Activated CD4-positive, alpha-beta T cell treated with anti-CD3 and anti-CD28 coated beads for 36 hours (primary cell): ENCODE results near the gene MYH6. TPM values are rescaled to one million over a fixed set of nuclear protein-coding genes. Genes with fewer than 3 reads are reported as not detected.

Source experiments
- ATAC-seq: fragments of 200-7000 bp; cut with Tn5 transposase; one replicate; pipeline ENCODE4 v1.10.0; 2021; ENCODE audit warnings: mild to moderate bottlenecking, moderate library complexity
- CTCF ChIA-PET: fragments of 350-600 bp; sonication (Branson Sonifier 250); formaldehyde crosslinking; loops from one replicate; lab custom pipeline; 2021; ENCODE audit warnings: antibody characterized with exemption; lab: Charles Lee
- POLR2A ChIA-PET: fragments of 350-600 bp; sonication (Branson Sonifier 250); formaldehyde crosslinking; loops from one replicate; lab custom pipeline; 2021; ENCODE audit warnings: antibody characterized with exemption, inconsistent platforms; lab: Charles Lee
- DNase-seq: peaks from one replicate; pipeline ENCODE4 v3.0.0-alpha.2; 2020
- H3K27ac Mint-ChIP-seq: one replicate; pipeline ENCODE4 v1.8.0; 2021; ENCODE audit warnings: mixed read lengths
- H3K27me3 Mint-ChIP-seq: one replicate; pipeline ENCODE4 v1.8.0; 2021; ENCODE audit warnings: mixed read lengths
- H3K36me3 Mint-ChIP-seq: one replicate; pipeline ENCODE4 v1.8.0; 2021; ENCODE audit warnings: low read depth, mixed read lengths
- H3K4me1 Mint-ChIP-seq: one replicate; pipeline ENCODE4 v1.8.0; 2021; ENCODE audit warnings: mixed read lengths
- H3K4me3 Mint-ChIP-seq: one replicate; pipeline ENCODE4 v1.8.0; 2021; ENCODE audit warnings: mild to moderate bottlenecking, moderate library complexity, mixed read lengths
- H3K9me3 Mint-ChIP-seq: one replicate; pipeline ENCODE4 v1.8.0; 2021; ENCODE audit warnings: low read depth, mixed read lengths
- intact Hi-C, 2 experiments: fragments of 100-400 bp; cut with DNase I in 1 of 2; cut with micrococcal nuclease in 1 of 2; formaldehyde crosslinking; loops; one replicate each; pipeline versions ENCODE4 v1.14.2 to v1.15.1; 2022 to 2024; cut with DNase I, micrococcal nuclease
- total RNA-seq, 2 experiments: library from RNA; stranded (reverse); gene quantifications; one replicate each; pipeline ENCODE4 v1.2.3, GENCODE V29; 2021

MYH6 gene
- total RNA-seq, 2 experiments from 2014 or later: 0.14 to 0.16 TPM

DNA sequence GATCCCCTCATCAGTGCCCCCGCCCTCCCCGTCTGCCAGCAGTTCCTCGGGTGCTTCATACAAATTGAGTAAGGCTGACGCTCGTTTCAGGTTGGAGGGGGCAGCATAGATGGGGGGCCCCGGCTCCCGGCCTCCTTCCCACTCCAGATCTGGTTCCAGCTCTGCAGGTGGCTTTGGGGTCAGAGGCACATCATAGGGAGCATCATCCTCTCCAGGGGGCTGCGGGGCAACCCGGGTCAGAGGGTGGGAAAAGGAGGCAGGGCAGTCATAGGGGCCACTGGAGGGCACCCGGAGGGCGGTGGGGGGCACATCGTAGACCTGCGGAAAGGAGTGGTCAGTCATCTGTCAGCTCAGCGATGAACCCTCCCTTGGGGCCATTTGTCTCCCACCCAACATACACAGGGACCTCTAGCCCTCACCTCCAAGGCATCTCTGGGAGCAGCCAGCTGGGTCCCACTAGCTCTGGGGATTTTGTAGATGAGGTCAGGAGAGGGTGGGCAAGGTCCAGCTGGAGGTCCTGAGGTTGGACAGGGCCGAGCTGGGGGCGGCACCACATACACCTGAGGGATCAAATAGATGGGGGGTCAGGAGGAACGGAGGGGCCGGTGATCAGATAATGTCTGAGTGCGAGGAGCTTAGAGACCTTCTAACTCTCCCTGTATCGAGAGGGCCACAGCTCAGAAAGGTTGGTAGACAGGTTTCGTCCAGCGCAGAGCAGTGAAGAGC lies 48.2 kb downstream of the MYH6 start:
- Mint-ChIP-seq H3K4me3 (no peak overlapping the region), H3K27me3 (peaks cover 16% of the 10 kb centered on the region), H3K9me3 (no peaks in the 10 kb centered on the region), H3K27ac (no peak overlapping the region), H3K36me3 (no peaks in the 10 kb centered on the region), H3K4me1 (peaks cover 10% of the 10 kb centered on the region)
- no peak for ATAC-seq
- intact Hi-C loops: no loop called here
- DNase-seq: no peak
- POLR2A ChIA-PET: no interaction called here
- CTCF ChIA-PET: interaction anchor here (0.7 to 1.4 kb wide), 3 partner anchors 21 to 343 kb away, joined by 4 to 6 read pairs (median 4); no protein-coding TSS in a partner anchor

- Mint-ChIP-seq H3K27ac (no peak overlapping the region), H3K4me3 (no peak overlapping the region), H3K36me3 (no peaks in the 10 kb centered on the region), H3K9me3 (no peaks in the 10 kb centered on the region), H3K4me1 (peaks cover 8% of the 10 kb centered on the region), H3K27me3 (peaks cover 12% of the 10 kb centered on the region)
- ChIA-PET POLR2A (interaction anchor here (0.5 kb wide), 1 partner anchor 761 kb away, joined by 4 read pairs; no protein-coding TSS in a partner anchor), CTCF (interaction anchor here (0.5 to 1.3 kb wide), 3 partner anchors 13 to 59 kb away, joined by 3 to 5 read pairs (median 3); no protein-coding TSS in a partner anchor)
- DNase-seq (no peak), ATAC-seq (no peak)
- intact Hi-C loops: no loop called here
Observed at GRCh38 chr14:23359167-23359626, 48.9 kb downstream of the MYH6 start.

- Mint-ChIP-seq H3K27me3 (peaks cover 15% of the 10 kb centered on the region), H3K27ac (no peak overlapping the region), H3K36me3 (no peaks in the 10 kb centered on the region), H3K4me1 (peaks cover 8% of the 10 kb centered on the region), H3K4me3 (no peak overlapping the region), H3K9me3 (no peaks in the 10 kb centered on the region)
- DNase-seq: no peak
- intact Hi-C loops: no loop called here
- ChIA-PET POLR2A (interaction anchor here (0.5 kb wide), 1 partner anchor 762 kb away, joined by 4 read pairs; no protein-coding TSS in a partner anchor), CTCF (interaction anchor here (0.5 to 1.3 kb wide), 3 partner anchors 12 to 58 kb away, joined by 3 to 5 read pairs (median 3); no protein-coding TSS in a partner anchor)
- no peak for ATAC-seq
Observed at GRCh38 chr14:23358553-23359166, 49.4 kb downstream of the MYH6 start.

DNA sequence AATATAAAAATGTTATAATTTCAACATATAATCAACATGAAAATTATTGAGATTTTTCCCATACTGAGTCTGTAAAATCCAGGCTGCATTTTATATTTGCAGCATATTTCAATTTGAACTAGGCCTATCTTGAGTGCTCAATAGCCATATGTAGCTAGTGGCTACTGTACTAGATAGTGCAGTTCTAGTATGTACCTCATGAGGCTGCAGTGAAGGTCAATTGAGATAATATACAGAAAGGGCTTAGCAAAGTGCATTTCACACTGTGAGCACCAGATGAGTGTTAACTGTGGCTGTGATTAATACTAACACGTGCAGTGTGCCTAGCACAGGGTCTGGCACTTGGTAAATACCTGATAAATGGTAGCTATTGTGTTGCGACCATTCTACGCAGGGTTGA lies 50.0 kb downstream of the MYH6 start:
- Mint-ChIP-seq H3K27me3 (peaks cover 21% of the 10 kb centered on the region), H3K4me3 (no peak overlapping the region), H3K27ac (no peak overlapping the region), H3K9me3 (no peaks in the 10 kb centered on the region), H3K36me3 (no peaks in the 10 kb centered on the region), H3K4me1 (peaks cover 9% of the 10 kb centered on the region)
- ATAC-seq (no peak), DNase-seq (no peak)
- CTCF ChIA-PET: interaction anchor here (1.3 kb wide), 1 partner anchor 25 kb away, joined by 5 read pairs; no protein-coding TSS in a partner anchor
- POLR2A ChIA-PET: no interaction called here
- intact Hi-C loops: no loop called here

DNA sequence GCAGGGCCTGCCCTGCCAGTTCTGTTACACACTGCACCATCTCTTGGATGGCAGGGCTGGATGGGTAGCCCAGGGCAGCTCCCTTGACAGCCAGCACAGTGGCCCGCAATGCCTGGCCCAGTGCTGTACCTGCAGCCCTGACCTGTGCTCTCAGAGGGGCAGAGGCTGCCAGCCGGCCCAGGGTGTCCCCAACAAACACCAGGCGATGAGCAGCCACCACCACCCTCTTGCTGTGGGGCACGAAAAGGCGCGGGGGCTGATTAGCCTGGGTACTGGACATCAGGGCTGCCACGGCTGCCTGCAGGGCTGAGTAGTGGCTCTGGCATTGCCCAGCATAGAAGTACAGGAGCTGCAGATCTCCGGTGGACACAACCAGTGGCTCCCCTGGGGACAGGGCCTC lies 50.8 kb downstream of the MYH6 start:
- H3K9me3 Mint-ChIP-seq: no peaks in the 10 kb centered on the region
- H3K4me3 Mint-ChIP-seq: no peak overlapping the region
- POLR2A ChIA-PET: no interaction called here
- CTCF ChIA-PET: no interaction called here
- intact Hi-C loops: no loop called here
- H3K27ac Mint-ChIP-seq: no peak overlapping the region
- DNase-seq: no peak
- ATAC-seq: no peak
- peaks cover 13% of the 10 kb centered on the region for H3K4me1 Mint-ChIP-seq
- H3K36me3 Mint-ChIP-seq: no peaks in the 10 kb centered on the region
- H3K27me3 Mint-ChIP-seq: peaks cover 23% of the 10 kb centered on the region

- Mint-ChIP-seq H3K9me3 (no peaks in the 10 kb centered on the region), H3K4me1 (peaks cover 13% of the 10 kb centered on the region), H3K36me3 (no peaks in the 10 kb centered on the region), H3K27me3 (peaks cover 23% of the 10 kb centered on the region), H3K27ac (no peak overlapping the region), H3K4me3 (no peak overlapping the region)
- ChIA-PET CTCF (no interaction called here), POLR2A (no interaction called here)
- intact Hi-C loops: no loop called here
- no peak for ATAC-seq
- no peak for DNase-seq
Observed at GRCh38 chr14:23356662-23357061, 51.4 kb downstream of the MYH6 start.

- DNase-seq (no peak), ATAC-seq (no peak)
- peaks cover 9% of the 10 kb centered on the region for H3K4me1 Mint-ChIP-seq
- H3K27me3 Mint-ChIP-seq: peaks cover 27% of the 10 kb centered on the region
- H3K9me3 Mint-ChIP-seq: no peaks in the 10 kb centered on the region
- intact Hi-C loops: no loop called here
- H3K4me3 Mint-ChIP-seq: no peak overlapping the region
- POLR2A ChIA-PET: no interaction called here
- H3K27ac Mint-ChIP-seq: no peak overlapping the region
- H3K36me3 Mint-ChIP-seq: no peaks in the 10 kb centered on the region
- CTCF ChIA-PET: no interaction called here
Observed at GRCh38 chr14:23355871-23356435, 52.1 kb downstream of the MYH6 start.

- ChIA-PET CTCF (interaction anchor here (0.5 to 1.7 kb wide), 4 partner anchors 25 to 234 kb away, joined by 3 to 4 read pairs (median 4); no protein-coding TSS in a partner anchor), POLR2A (no interaction called here)
- DNase-seq (no peak), ATAC-seq (no peak)
- Mint-ChIP-seq H3K27me3 (peaks cover 34% of the 10 kb centered on the region), H3K36me3 (no peaks in the 10 kb centered on the region), H3K27ac (no peak overlapping the region), H3K4me1 (peaks cover 8% of the 10 kb centered on the region), H3K9me3 (no peaks in the 10 kb centered on the region), H3K4me3 (no peak overlapping the region)
- intact Hi-C loops: no loop called here
Observed at GRCh38 chr14:23354990-23355389, 53.1 kb downstream of the MYH6 start.

- ATAC-seq: no peak
Observed at GRCh38 chr14:23353433-23353780, 54.7 kb downstream of the MYH6 start.

GRCh38 chr14:23352506-23353432 lies 55.3 kb downstream of the MYH6 start, which contains the start of gene SLC22A17:
TSS of gene SLC22A17 (minus strand) at chr14:23352887.
- H3K36me3 Mint-ChIP-seq: no peaks in the 10 kb centered on the region
- intact Hi-C loops: no loop called here
- DNase-seq: peak; percentile 77
- ChIA-PET CTCF (interaction anchor here (1.0 to 1.4 kb wide), 5 partner anchors 20 to 33 kb away, joined by 3 to 7 read pairs (median 4); no protein-coding TSS in a partner anchor), POLR2A (interaction anchor here (0.6 to 1.6 kb wide), 2 partner anchors 27 to 204 kb away, joined by 3 to 4 read pairs; no protein-coding TSS in a partner anchor)
- H3K4me1 Mint-ChIP-seq: peaks cover 8% of the 10 kb centered on the region
- no peak within 1 kb of the TSS for H3K27ac Mint-ChIP-seq
- ATAC-seq: peak; percentile 96
- no peaks in the 10 kb centered on the region for H3K9me3 Mint-ChIP-seq
- H3K4me3 Mint-ChIP-seq: peak within 1 kb of the TSS; percentile 68
- H3K27me3 Mint-ChIP-seq: peaks cover 34% of the 10 kb centered on the region

More at GRCh38 chr14:23353433-23353780, 54.7 kb downstream of the MYH6 start:
- no peak overlapping the region for H3K27ac Mint-ChIP-seq
- H3K36me3 Mint-ChIP-seq: no peaks in the 10 kb centered on the region
- H3K4me3 Mint-ChIP-seq: peak overlapping the region; percentile 68
- intact Hi-C loops: no loop called here
- peaks cover 8% of the 10 kb centered on the region for H3K4me1 Mint-ChIP-seq
- H3K9me3 Mint-ChIP-seq: no peaks in the 10 kb centered on the region
- ChIA-PET CTCF (interaction anchor here (1.0 to 1.7 kb wide), 7 partner anchors 8 to 31 kb away, joined by 3 to 7 read pairs (median 4); no protein-coding TSS in a partner anchor), POLR2A (no interaction called here)
- no peak for DNase-seq
- H3K27me3 Mint-ChIP-seq: peaks cover 34% of the 10 kb centered on the region
